GM10266 (cell line): ENCODE measurements around the gene TEX2.
A peak's percentile ranks its signal among the peaks of the same experiment; 100 is the strongest.

Source experiments
- DNase-seq: peaks from one replicate; pipeline ENCODE4 v3.0.0; 2012; ENCODE audit errors: extremely low spot score
- TF ChIP-seq, protein P1 (sequence below): IDR thresholded peaks from 2 replicates; pipeline ENCODE4 v1.5.1; 2012; ENCODE audit warnings: mild to moderate bottlenecking, low read depth; ENCODE audit not compliant: control insufficient read depth, insufficient read depth; ENCODE audit errors: missing control alignments

Gene TEX2

GRCh38 chr17:64124609-64125008, 138.5 kb downstream of the TEX2 start:
- no peak for DNase-seq
- TF ChIP-seq, protein P1, sequence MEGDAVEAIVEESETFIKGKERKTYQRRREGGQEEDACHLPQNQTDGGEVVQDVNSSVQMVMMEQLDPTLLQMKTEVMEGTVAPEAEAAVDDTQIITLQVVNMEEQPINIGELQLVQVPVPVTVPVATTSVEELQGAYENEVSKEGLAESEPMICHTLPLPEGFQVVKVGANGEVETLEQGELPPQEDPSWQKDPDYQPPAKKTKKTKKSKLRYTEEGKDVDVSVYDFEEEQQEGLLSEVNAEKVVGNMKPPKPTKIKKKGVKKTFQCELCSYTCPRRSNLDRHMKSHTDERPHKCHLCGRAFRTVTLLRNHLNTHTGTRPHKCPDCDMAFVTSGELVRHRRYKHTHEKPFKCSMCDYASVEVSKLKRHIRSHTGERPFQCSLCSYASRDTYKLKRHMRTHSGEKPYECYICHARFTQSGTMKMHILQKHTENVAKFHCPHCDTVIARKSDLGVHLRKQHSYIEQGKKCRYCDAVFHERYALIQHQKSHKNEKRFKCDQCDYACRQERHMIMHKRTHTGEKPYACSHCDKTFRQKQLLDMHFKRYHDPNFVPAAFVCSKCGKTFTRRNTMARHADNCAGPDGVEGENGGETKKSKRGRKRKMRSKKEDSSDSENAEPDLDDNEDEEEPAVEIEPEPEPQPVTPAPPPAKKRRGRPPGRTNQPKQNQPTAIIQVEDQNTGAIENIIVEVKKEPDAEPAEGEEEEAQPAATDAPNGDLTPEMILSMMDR: no peak

GRCh38 chr17:64123114-64123513, 139.9 kb downstream of the TEX2 start:
- DNase-seq: no peak
- TF ChIP-seq, protein P1: no peak

- TF ChIP-seq, protein P1: peak; percentile 26
Measured at GRCh38 chr17:64120972-64121786, 141.9 kb downstream of the TEX2 start.

GRCh38 chr17:64120159-64120810, 142.8 kb downstream of the TEX2 start:
- TF ChIP-seq, protein P1: no peak
- no peak for DNase-seq

More at GRCh38 chr17:64120972-64121786, 141.9 kb downstream of the TEX2 start:
- peak; percentile 60 for DNase-seq

DNA sequence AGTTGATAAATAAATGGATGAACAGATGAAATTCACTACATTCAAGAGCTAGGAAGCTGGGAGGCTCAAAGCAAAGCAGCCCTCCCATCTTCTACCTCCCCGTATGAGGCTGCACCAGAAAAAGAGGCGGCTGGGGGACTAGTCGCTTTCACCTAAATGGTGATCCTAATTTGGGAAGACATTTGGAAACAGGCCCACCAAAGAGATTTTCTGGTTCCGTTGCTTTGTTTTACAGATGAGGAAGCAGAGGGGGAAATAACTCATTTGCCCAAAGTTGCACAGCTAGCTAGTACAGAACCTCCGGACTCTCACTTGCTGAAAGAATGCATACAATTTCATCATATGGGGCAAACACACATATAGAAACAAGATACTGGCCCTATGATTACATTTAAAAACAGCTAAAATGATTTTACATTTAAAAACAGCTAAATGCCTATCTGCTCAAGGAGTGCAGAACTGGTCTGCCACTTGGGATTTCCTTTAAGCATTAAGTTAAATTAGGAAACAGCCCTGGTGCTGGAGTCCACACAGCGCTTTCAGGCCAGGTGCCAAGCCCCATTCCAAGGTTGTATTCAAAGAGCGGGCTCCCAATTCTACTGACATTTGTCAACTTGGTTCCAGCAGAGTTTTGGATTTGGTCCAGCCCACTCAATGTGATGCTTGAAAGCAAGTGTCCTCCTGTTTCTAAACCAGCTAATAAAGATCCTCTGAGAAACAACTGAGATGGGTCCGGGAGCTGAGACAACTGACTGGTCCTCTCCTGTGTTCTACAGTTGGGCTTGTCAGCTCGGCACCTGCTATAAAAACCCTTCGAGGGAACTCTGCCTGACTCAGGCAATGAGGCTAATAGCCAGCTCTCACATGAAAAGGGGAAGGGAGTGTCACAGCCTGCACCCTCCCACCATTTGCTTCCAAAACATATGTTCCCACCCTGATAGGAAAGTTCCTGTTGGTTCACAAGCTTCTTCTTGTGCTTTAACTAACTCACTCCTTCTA, 144.8 kb downstream of the TEX2 start:
- TF ChIP-seq, protein P1: no peak
- no peak for DNase-seq

GRCh38 chr17:64115822-64116534, 147.1 kb downstream of the TEX2 start:
- no peak for DNase-seq
- TF ChIP-seq, protein P1: no peak
